ENCODE results near the gene PRKCA.

- TF ChIP-seq ZBTB7A (IDR thresholded peaks at IDR 0.05; ENCODE audit: low read depth) (no peak), CEBPB (IDR thresholded peaks at IDR 0.05) (no peak), USF1 (IDR thresholded peaks at IDR 0.05) (no peak), YY1 (IDR thresholded peaks at IDR 0.05; ENCODE audit: low read depth) (no peak)
Observed at GRCh38 chr17:66401364-66401763, 99.0 kb downstream of the PRKCA start.
